SK-N-SH treated with all-trans-retinoic acid at 6 μM for 48 hours (cell line): ENCODE measurements around the gene JAGN1.

Source experiments
- ATAC-seq: fragments of 200-7000 bp; cut with Tn5 transposase; 3 replicates; pipeline ENCODE4 v1.9.1; 2020; ENCODE audit warnings: mild to moderate bottlenecking, moderate library complexity
- BACH2 ChIP-seq: fragments of 250-450 bp; sonication (Bioruptor Pico); IDR thresholded peaks from 2 replicates; pipeline ENCODE4 v1.9.0; 2021; ENCODE audit warnings: mild to moderate bottlenecking, borderline replicate concordance
- CREB5 ChIP-seq: fragments of 250-450 bp; sonication (Bioruptor Pico); IDR thresholded peaks from 2 replicates; pipeline ENCODE4 v1.5.1; 2020; ENCODE audit warnings: low read depth, mild to moderate bottlenecking, moderate library complexity
- CSDC2 ChIP-seq: fragments of 250-450 bp; sonication (Bioruptor Pico); IDR thresholded peaks from 2 replicates; pipeline ENCODE4 v1.5.0; 2020; ENCODE audit warnings: mild to moderate bottlenecking, moderate library complexity
- OSR1 ChIP-seq: fragments of 250-450 bp; sonication (Bioruptor Pico); IDR thresholded peaks from 2 replicates; pipeline ENCODE4 v1.8.0; 2022; ENCODE audit warnings: moderate library complexity, mild to moderate bottlenecking, inconsistent platforms
- PATZ1 ChIP-seq: fragments of 250-450 bp; sonication (Bioruptor Pico); IDR thresholded peaks from 2 replicates; pipeline ENCODE4 v1.8.0; 2020; ENCODE audit warnings: mild to moderate bottlenecking, moderate library complexity, borderline replicate concordance
- POU6F1 ChIP-seq: fragments of 250-450 bp; sonication (Bioruptor Pico); IDR thresholded peaks from 2 replicates; pipeline ENCODE4 v1.8.0; 2021; ENCODE audit warnings: low read depth, mild to moderate bottlenecking, moderate library complexity, borderline replicate concordance
- PPARA ChIP-seq: fragments of 250-450 bp; sonication (Bioruptor Pico); IDR thresholded peaks from 2 replicates; pipeline ENCODE4 v1.5.0; 2020; ENCODE audit warnings: mild to moderate bottlenecking, borderline replicate concordance
- RARB ChIP-seq: fragments of 250-450 bp; sonication (Bioruptor Pico); IDR thresholded peaks from 2 replicates; pipeline ENCODE4 v1.8.0; 2021; ENCODE audit warnings: mild to moderate bottlenecking, moderate library complexity
- SNAI2 ChIP-seq: fragments of 250-450 bp; sonication (Bioruptor Pico); IDR thresholded peaks from 2 replicates; pipeline ENCODE4 v1.5.0; 2020; ENCODE audit warnings: mild to moderate bottlenecking, moderate library complexity
- TCF4 ChIP-seq: fragments of 250-450 bp; sonication (Bioruptor Pico); IDR thresholded peaks from 2 replicates; pipeline ENCODE4 v1.8.0; 2021; ENCODE audit warnings: mild to moderate bottlenecking, moderate library complexity, borderline replicate concordance
- ZC3H10 ChIP-seq: fragments of 250-450 bp; sonication (Bioruptor Pico); IDR thresholded peaks from 2 replicates; pipeline ENCODE4 v1.5.1; 2021; ENCODE audit warnings: mild to moderate bottlenecking, moderate library complexity
- ZFP3 ChIP-seq: fragments of 250-450 bp; sonication (Bioruptor Pico); IDR thresholded peaks from 2 replicates; pipeline ENCODE4 v1.5.0; 2020; ENCODE audit warnings: mild to moderate bottlenecking, moderate library complexity
- ZFP30 ChIP-seq: fragments of 450-650 bp; formaldehyde crosslinking; IDR thresholded peaks from 2 replicates; pipeline ENCODE4 v1.5.0; 2022; ENCODE audit warnings: mild to moderate bottlenecking, moderate library complexity
- ZNF8 ChIP-seq: fragments of 450-650 bp; formaldehyde crosslinking; IDR thresholded peaks from 2 replicates; pipeline ENCODE4 v1.5.0; 2020; ENCODE audit warnings: mild to moderate bottlenecking, moderate library complexity
- TF ChIP-seq, protein P1 (sequence below): fragments of 250-450 bp; sonication (Bioruptor Pico); IDR thresholded peaks from 2 replicates; pipeline ENCODE4 v1.5.1; 2021; ENCODE audit warnings: mild to moderate bottlenecking, moderate library complexity

Gene JAGN1

GRCh38 chr3:9862391-9863057 is 27.9 kb upstream of the JAGN1 start:
- no peak; the same call in 2 of the 3 replicates for ATAC-seq
- TF ChIP-seq ZC3H10 (CRISPR knock-in tag) (no peak), RARB (no peak), OSR1 (no peak), ZFP3 (CRISPR knock-in tag) (no peak), PATZ1 (CRISPR knock-in tag) (no peak), ZNF8 (CRISPR knock-in tag) (no peak), BACH2 (no peak), CSDC2 (CRISPR knock-in tag) (no peak), ZFP30 (CRISPR knock-in tag) (no peak), SNAI2 (CRISPR knock-in tag) (no peak), PPARA (CRISPR knock-in tag) (no peak), CREB5 (no peak), POU6F1 (CRISPR knock-in tag) (no peak), TCF4 (CRISPR knock-in tag) (no peak)
- TF ChIP-seq, protein P1, sequence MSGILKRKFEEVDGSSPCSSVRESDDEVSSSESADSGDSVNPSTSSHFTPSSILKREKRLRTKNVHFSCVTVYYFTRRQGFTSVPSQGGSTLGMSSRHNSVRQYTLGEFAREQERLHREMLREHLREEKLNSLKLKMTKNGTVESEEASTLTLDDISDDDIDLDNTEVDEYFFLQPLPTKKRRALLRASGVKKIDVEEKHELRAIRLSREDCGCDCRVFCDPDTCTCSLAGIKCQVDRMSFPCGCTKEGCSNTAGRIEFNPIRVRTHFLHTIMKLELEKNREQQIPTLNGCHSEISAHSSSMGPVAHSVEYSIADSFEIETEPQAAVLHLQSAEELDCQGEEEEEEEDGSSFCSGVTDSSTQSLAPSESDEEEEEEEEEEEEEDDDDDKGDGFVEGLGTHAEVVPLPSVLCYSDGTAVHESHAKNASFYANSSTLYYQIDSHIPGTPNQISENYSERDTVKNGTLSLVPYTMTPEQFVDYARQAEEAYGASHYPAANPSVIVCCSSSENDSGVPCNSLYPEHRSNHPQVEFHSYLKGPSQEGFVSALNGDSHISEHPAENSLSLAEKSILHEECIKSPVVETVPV (CRISPR knock-in tag), result no peak

GRCh38 chr3:9863058-9863772 is 27.2 kb upstream of the JAGN1 start:
- no peak for ATAC-seq

More at GRCh38 chr3:9863058-9863772, 27.2 kb upstream of the JAGN1 start:
- TF ChIP-seq PPARA (CRISPR knock-in tag), result no peak
- TF ChIP-seq POU6F1 (CRISPR knock-in tag), result no peak
- no peak for TF ChIP-seq OSR1
- TF ChIP-seq PATZ1 (CRISPR knock-in tag), result no peak
